Left ventricle myocardium superior (tissue), 1 donor: Measurements from ENCODE around the gene ZNF319. TPM values are rescaled to one million over a fixed set of nuclear protein-coding genes. Genes with fewer than 3 reads are reported as not detected.
"Not testable (repeated sequence)": the region's sequence is repeated elsewhere in the genome, so short reads cannot be mapped to it uniquely, and the experiment has no call there.

Experiments
- ATAC-seq: fragments of 200-7000 bp; cut with Tn5 transposase; one replicate; pipeline ENCODE4 v1.9.1; 2020; ENCODE audit warnings: mild to moderate bottlenecking, moderate library complexity
- DNase-seq: peaks from one replicate; pipeline ENCODE4 v3.0.0-alpha.2; 2020
- intact Hi-C: fragments of 100-400 bp; cut with micrococcal nuclease; formaldehyde crosslinking; loops from one replicate; pipeline ENCODE4 v1.11.0; 2022
- total RNA-seq: library from RNA; stranded (reverse); fragmentation: NEBNext Ultra II Directional; extraction: Animal tissue kit (Norgen Biotek cat#: 25700); gene quantifications from one replicate; pipeline ENCODE4 v1.2.1, GENCODE V29; 2021
- donor health status: DM: no; HTN: yes; CAD: no; lungs with severe emphysema.

Gene ZNF319
- total RNA-seq, 1 donor from 2014 or later: 9.2 TPM

DNA sequence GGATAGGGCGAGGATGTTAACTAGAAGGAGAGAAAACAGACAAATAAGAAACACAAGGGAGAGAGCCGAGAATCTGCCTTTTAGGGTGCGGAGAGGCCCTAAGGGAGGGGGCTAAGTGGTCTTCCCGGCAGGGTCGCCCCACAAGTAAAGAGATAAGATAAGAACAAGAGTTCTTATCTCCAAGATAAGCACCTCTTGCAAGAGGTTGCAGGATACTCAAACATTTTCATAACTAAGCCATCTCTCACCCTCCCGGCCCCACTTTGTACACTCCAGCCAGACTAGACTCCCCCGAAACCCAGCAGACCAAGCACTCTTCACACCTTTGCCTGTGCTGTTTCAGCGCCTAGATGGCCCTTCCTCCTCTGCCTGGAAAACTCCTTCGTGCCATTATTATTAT lies 14.3 kb downstream of the ZNF319 start:
- intact Hi-C loops: no loop called here
- no peak for DNase-seq
- no peak for ATAC-seq

GRCh38 chr16:57985204-57986181 lies 15.0 kb downstream of the ZNF319 start:
- DNase-seq (no peak), ATAC-seq (peak; percentile 47)
- intact Hi-C loops: no loop called here

DNA sequence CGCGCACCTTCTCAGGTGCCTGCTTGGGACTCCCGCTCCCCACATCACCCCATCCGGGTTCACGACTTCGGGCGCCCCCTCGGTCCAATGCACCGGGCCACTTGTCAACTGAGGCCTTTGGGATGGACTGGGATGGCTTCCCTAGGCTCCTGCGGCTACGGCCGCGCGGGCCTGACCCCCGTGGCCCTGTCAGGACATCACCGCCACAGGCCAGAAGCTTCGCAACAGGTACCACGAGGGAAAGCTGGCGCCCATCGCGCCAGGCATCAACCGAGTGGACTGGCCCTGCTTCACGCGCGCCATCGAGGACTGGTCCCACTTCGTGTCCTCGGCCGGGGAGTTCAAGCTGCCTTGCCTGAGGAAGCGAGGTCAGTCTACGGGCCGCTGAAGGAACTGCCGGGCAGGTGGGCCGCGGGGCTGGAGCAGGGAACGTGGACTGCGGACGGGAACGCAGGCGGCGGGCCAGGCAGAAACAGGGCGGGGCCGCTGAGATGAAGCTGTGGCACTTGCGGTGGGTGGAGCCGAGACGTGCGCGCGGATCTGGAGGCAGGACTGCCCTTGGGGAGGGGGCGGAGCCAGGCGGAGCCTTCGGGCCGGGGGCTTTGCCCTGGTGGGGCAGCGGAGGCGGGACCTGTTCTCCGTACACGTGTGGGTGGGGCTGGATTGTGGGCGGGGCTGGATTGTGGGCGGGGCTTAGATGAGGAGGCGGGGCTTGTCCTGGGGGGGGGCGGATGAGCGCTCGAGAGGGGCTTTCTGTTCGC lies 15.8 kb downstream of the ZNF319 start:
- intact Hi-C loops: no loop called here
- DNase-seq (peak; percentile 90), ATAC-seq (peak; percentile 90)

DNA sequence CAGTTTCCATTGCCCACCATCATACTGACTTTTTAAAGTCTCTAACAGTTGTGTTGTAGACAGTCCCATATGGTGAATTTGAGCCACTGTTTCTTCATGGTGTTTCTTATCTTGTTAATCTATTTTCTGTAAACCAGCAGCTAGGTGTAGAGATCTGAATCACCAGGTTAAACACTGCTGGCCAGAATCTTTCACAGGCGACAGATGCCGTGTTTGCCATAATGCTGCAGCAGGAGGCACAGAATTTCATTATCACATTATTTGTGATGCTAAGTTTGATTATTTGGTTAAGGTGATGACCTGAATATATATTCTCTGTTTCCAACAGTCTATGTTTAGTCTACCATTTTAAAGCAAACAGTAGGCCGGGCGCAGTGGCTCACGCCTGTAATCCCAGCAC lies 18.1 kb downstream of the ZNF319 start:
- intact Hi-C loops: no loop called here
- DNase-seq (no peak), ATAC-seq (no peak)

DNA sequence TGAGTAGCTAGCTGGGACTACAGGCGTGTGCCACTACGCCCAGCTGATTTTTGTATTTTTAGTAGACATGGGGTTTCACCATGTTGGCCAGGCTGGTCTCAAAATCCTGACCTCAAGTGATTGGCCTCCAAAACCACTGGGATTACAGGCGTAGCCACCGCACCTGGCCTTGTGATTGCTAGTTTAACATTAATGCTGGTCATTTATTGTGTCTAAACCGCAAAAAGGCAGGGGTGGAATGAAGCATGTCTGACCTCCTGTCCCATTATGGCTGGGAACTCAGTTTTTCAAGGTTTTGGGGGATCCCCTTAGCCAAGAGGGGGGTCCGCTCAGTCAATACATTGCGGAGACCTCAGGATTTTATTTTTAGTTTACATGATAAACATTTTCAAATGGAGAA lies 18.8 kb downstream of the ZNF319 start:
- ATAC-seq: no peak
- no peak for DNase-seq
- intact Hi-C loops: no loop called here

GRCh38 chr16:57979006-57979585 lies 21.4 kb downstream of the ZNF319 start:
- intact Hi-C loops: no loop called here
- no peak for ATAC-seq
- no peak for DNase-seq

DNA sequence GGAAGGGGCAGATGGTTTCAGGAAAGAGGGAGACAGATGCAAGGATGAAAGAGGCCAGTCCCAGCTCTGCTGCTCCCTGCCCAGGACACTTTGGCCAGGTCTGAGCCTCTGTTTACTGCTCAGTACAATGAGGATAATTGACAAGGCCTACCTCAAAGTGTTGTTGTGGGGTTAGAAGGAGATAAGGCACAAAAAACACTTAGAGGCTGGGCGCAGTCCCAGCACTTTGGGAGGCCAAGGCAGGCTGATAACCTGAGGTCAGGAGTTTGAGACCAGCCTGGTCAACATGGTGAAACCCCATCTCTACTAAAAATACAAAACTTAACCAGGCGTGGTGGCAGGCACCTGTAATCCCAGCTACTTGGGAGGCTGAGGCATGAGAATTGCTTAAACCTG lies 22.4 kb downstream of the ZNF319 start:
- DNase-seq, ATAC-seq, intact Hi-C loops: not testable (repeated sequence)

GRCh38 chr16:57977418-57978069 lies 22.9 kb downstream of the ZNF319 start:
- DNase-seq: no peak
- intact Hi-C loops: no loop called here
- peak; percentile 35 for ATAC-seq

DNA sequence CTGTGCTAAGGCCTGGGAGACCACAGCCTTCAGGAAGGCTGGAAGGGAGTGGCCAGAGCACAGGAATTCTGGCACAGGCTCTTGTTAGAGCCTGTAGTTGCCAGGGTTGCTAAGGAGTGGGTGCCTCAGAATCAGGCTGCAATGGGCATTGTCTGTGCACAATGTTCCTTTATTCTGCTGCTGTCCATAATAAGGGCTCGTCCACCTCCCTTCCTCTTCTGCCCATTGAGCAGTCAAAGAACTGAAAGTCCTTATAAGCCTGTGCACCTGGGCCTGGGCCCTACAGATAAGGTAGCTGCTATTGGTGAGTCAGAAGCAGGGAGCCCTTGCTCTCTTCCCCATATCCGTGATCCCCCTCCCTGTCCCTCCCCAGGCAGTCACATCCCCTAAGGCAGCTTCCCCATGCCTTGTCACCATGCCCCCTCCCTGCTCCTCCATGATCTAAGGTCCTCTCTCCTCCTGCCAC lies 24.1 kb downstream of the ZNF319 start:
- DNase-seq: peak; percentile 44
- peak; percentile 94 for ATAC-seq
- intact Hi-C loops: no loop called here

GRCh38 chr16:57972306-57972705 lies 28.2 kb downstream of the ZNF319 start:
- DNase-seq: no peak
- ATAC-seq: no peak
- intact Hi-C loops: no loop called here

- no peak for ATAC-seq
- intact Hi-C loops: no loop called here
- no peak for DNase-seq
Measured at GRCh38 chr16:57971848-57972247, 28.6 kb downstream of the ZNF319 start.

DNA sequence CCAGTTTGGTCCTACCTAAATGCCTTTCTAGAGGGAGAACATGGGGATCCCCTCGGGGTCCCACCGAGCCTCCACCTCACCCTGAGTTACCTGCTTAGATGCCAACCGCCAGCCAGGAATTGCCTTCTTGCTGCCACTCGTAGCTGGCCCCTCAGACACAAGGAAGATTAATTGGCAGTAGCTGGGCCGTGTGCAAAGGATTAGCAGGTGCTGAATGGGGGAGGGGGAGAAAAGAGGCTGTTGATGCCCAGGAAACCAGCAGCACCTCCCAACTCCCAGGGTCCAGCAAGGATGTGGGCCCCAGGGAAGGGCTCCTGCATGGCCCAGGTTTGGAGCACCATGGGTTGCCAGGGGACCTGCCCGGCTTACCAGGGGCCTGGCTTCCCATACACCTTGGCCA lies 29.5 kb downstream of the ZNF319 start, which contains the start of gene CNGB1:
Gene CNGB1 (minus strand): TSS at position 159 of the 400 bp plus-strand sequence. CDS start 3,842 bp downstream, outside the sequence.
- ATAC-seq (no peak), DNase-seq (no peak)
- intact Hi-C loops: no loop called here

GRCh38 chr16:57970319-57970718 lies 30.2 kb downstream of the ZNF319 start:
- intact Hi-C loops: no loop called here
- no peak for ATAC-seq
- no peak for DNase-seq

- DNase-seq: no peak
- ATAC-seq: no peak
- intact Hi-C loops: no loop called here
Measured at GRCh38 chr16:57969451-57970123, 30.9 kb downstream of the ZNF319 start.

GRCh38 chr16:57967916-57968315 lies 32.6 kb downstream of the ZNF319 start:
- intact Hi-C loops: no loop called here
- DNase-seq (no peak), ATAC-seq (no peak)

DNA sequence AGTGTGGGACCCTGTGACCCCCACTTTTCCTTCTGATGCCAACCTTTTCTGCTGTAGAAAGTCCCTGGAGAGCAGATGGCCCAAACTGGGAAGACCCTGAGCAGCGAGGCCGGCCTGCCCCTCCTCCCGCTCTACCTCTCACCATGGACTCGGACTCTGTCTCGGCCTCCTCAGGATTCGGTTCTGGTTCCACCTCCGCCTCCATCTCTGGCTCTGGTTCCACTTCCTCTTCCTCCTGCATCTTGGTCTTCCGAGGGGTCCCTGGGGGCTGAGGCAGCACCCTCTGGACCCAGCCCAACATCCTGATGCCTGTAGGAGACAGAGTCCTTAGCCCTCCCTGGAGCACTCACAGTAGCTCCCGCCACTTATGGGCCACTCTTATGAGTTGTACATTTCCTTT lies 33.5 kb downstream of the ZNF319 start:
- intact Hi-C loops: no loop called here
- DNase-seq (no peak), ATAC-seq (no peak)

DNA sequence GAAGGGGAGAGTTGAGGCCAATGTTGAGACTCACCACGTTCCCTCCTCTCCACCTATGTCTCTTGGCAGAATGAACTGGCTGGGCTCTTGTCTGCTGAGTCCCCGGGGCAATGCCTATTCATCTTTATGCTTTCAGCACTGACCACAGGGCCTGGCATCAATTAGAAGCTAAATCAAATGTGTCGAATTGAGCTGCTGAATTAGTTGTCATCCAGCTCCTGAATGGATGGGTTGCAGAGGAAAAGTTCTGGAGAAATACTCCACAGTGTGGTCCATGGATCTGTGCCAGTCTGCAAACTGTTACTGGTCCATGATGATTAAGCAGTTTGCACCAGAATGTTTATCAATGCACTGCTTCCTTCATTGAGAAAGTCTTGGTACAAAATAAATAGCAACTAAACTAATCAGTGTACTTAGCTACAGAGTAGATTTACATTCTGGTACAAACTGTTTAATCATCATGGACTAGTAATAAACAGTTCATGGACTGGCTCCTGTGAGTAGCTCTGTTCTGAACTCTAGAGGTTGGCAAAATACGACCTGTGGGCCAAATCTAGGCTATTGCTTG lies 34.2 kb downstream of the ZNF319 start:
- intact Hi-C loops: no loop called here
- ATAC-seq (no peak), DNase-seq (no peak)

DNA sequence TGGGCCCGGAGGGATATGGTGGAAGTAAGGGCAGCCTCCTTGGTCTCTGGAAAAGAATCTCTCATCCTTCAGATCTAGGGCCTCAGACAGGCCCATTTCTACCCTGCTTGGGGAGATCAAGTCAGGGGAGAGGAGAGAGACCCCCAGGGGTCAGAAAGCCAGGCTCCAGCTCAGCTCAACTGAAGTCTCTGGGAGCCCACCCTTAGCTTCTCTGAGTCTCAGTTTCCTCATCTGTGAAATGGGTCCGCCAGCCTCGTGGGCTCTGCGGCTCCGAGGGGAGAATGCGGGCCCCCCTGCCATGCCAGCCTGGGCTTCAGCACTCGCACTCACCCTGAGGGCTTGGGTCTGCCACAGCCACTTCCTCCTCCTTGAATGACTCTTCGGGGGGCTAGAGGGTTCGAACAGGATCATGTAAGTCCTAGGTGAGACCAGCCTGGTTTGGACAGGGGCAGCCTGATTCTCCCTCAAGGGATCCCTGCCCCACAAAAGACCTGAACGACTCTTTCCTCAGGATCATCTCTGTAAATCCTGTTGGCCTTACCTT lies 36.2 kb downstream of the ZNF319 start:
- ATAC-seq (no peak), DNase-seq (no peak)
- intact Hi-C loops: no loop called here
